Measurements from ENCODE around the gene AQP3.

GRCh38 chr9:33469891-33470290, 22.5 kb upstream of the AQP3 start:
- no peak for TF ChIP-seq CTCF (IDR thresholded peaks at IDR 0.05)
- TF ChIP-seq EP300 (IDR thresholded peaks at IDR 0.05) = no peak
- TF ChIP-seq CEBPB (IDR thresholded peaks at IDR 0.05) = no peak
- TF ChIP-seq POLR2A (IDR thresholded peaks at IDR 0.05; ENCODE audit: low read length) = no peak
- TF ChIP-seq CBX8 (IDR thresholded peaks at IDR 0.05) = no peak
- TF ChIP-seq RFX5 (IDR thresholded peaks at IDR 0.05) = no peak
- no peak for TF ChIP-seq RAD21 (conservative IDR thresholded peaks at IDR 0.05 in 1 of 2, IDR thresholded peaks at IDR 0.05 in 1 of 2)
- TF ChIP-seq REST (IDR thresholded peaks at IDR 0.05) = no peak
- TF ChIP-seq MAX (IDR thresholded peaks at IDR 0.05) = no peak
- no peak for TF ChIP-seq PHF8 (IDR thresholded peaks at IDR 0.05; ENCODE audit: borderline replicate concordance, low read depth)
- TF ChIP-seq SMC3 (IDR thresholded peaks at IDR 0.05) = no peak
- no peak for TF ChIP-seq HMGXB4 (CRISPR knock-in tag; IDR thresholded peaks at IDR 0.05; ENCODE audit: borderline replicate concordance)
- TF ChIP-seq JUNB (IDR thresholded peaks at IDR 0.05) = no peak
- TF ChIP-seq CHD4 (IDR thresholded peaks at IDR 0.05; ENCODE audit: borderline replicate concordance) = no peak

Data from A549 (cell line).